HepG2 (cell line): ENCODE results near the gene FRMD8. TPM values are rescaled to one million over a fixed set of nuclear protein-coding genes. Genes with fewer than 3 reads are reported as not detected.

Experiments used
- BRCA1 ChIP-seq: sonication (generic); formaldehyde crosslinking; IDR thresholded peaks from 2 replicates; pipeline ENCODE4 v1.4.0; 2020; ENCODE audit warnings: missing genetic modification reagents
- FOXA3 ChIP-seq: IDR thresholded peaks from 2 replicates; pipeline ENCODE4 v1.6.1; 2016; ENCODE audit warnings: missing genetic modification reagents, missing compliant biosample characterization
- FOXK2 ChIP-seq: fragments of 450-650 bp; IDR thresholded peaks from 2 replicates; pipeline ENCODE4 v1.6.1; 2016
- MTF1 ChIP-seq: sonication (generic); formaldehyde crosslinking; IDR thresholded peaks from 2 replicates; pipeline ENCODE4 v1.5.0; 2020; ENCODE audit warnings: missing genetic modification reagents
- POGZ ChIP-seq: sonication (generic); formaldehyde crosslinking; IDR thresholded peaks from 2 replicates; pipeline ENCODE4 v1.4.0; 2020; ENCODE audit warnings: mild to moderate bottlenecking, missing genetic modification reagents
- SMC3 ChIP-seq: IDR thresholded peaks from 2 replicates; pipeline ENCODE4 v1.6.1; 2011; ENCODE audit warnings: low read length, improper control_type of control experiment
- SNAPC2 ChIP-seq: sonication (generic); formaldehyde crosslinking; IDR thresholded peaks from 2 replicates; pipeline ENCODE4 v1.8.1; 2022; ENCODE audit warnings: mild to moderate bottlenecking, missing genetic modification reagents
- SP5 ChIP-seq: IDR thresholded peaks from 2 replicates; pipeline ENCODE4 v1.6.1; 2016; ENCODE audit warnings: low read depth, borderline replicate concordance
- ZNF12 ChIP-seq: sonication (generic); formaldehyde crosslinking; IDR thresholded peaks from 2 replicates; pipeline ENCODE4 v1.5.0; 2020; ENCODE audit warnings: missing genetic modification reagents
- ZNF224 ChIP-seq: sonication (generic); formaldehyde crosslinking; IDR thresholded peaks from 2 replicates; pipeline ENCODE4 v1.5.0; 2020; ENCODE audit warnings: mild to moderate bottlenecking, missing genetic modification reagents
- ZNF329 ChIP-seq: sonication (generic); formaldehyde crosslinking; IDR thresholded peaks from 2 replicates; pipeline ENCODE4 v1.9.0; 2021; ENCODE audit warnings: low read depth, mild to moderate bottlenecking, missing genetic modification reagents
- ZNF350 ChIP-seq: sonication (generic); formaldehyde crosslinking; IDR thresholded peaks from 2 replicates; pipeline ENCODE4 v1.4.0; 2020; ENCODE audit warnings: mild to moderate bottlenecking, low read depth, missing genetic modification reagents, borderline replicate concordance
- ZNF441 ChIP-seq: sonication (generic); formaldehyde crosslinking; IDR thresholded peaks from 2 replicates; pipeline ENCODE4 v1.7.0; 2021; ENCODE audit warnings: missing genetic modification reagents, borderline replicate concordance
- ZNF572 ChIP-seq: sonication (generic); formaldehyde crosslinking; IDR thresholded peaks from 2 replicates; pipeline ENCODE4 v1.5.1; 2020; ENCODE audit warnings: mild to moderate bottlenecking, missing genetic modification reagents
- ZSCAN29 ChIP-seq: sonication (generic); formaldehyde crosslinking; conservative IDR thresholded peaks from 2 replicates; pipeline ENCODE4 v1.4.0; 2020; ENCODE audit warnings: mild to moderate bottlenecking, missing genetic modification reagents
- polyA plus RNA-seq, 8 experiments: library from polyadenylated mRNA; depleted of rRNA in 3 of 8; stranded (reverse) in 7 of 8; unstranded in 1 of 8; fragments of >200 nt; fragmentation: Illumina TruSeq in 4 of 8; extraction: Trizol in 4 of 8; gene quantifications; 2 replicates each; pipeline versions ENCODE4 v1.2.1 to v1.2.3, GENCODE V29; 2011 to 2016; ENCODE audit warnings: low read depth in 4 of 8, missing spikeins in 1 of 8, mixed read lengths in 1 of 8; ENCODE audit not compliant: insufficient read depth in 1 of 8
- total RNA-seq, 5 experiments: library from RNA; depleted of rRNA; stranded (reverse); fragments of >200 nt; fragmentation: Illumina TruSeq; extraction: Trizol; gene quantifications; 2 replicates each; pipeline ENCODE4 v1.2.3, GENCODE V29; 2016; ENCODE audit warnings: low read depth in 1 of 5
- TF ChIP-seq, protein P1 (sequence below): sonication (generic); formaldehyde crosslinking; IDR thresholded peaks from 2 replicates; pipeline ENCODE4 v1.4.0; 2020; ENCODE audit warnings: missing genetic modification reagents, mild to moderate bottlenecking, borderline replicate concordance
- TF ChIP-seq, protein P2 (sequence below): sonication (generic); formaldehyde crosslinking; IDR thresholded peaks from 2 replicates; pipeline ENCODE4 v1.4.0; 2020; ENCODE audit warnings: missing genetic modification reagents, borderline replicate concordance
- TF ChIP-seq, protein P3 (sequence below): sonication (generic); formaldehyde crosslinking; IDR thresholded peaks from 2 replicates; pipeline ENCODE4 v1.4.0; 2020; ENCODE audit warnings: missing genetic modification reagents
- TF ChIP-seq, protein P4 (sequence below): sonication (generic); formaldehyde crosslinking; IDR thresholded peaks from 2 replicates; pipeline ENCODE4 v1.5.1; 2020; ENCODE audit warnings: missing genetic modification reagents, mild to moderate bottlenecking, borderline replicate concordance
- TF ChIP-seq, protein P5 (sequence below): IDR thresholded peaks from 2 replicates; pipeline ENCODE4 v1.6.1; 2016; ENCODE audit warnings: control low read depth
- TF ChIP-seq, protein P6 (sequence below): IDR thresholded peaks from 2 replicates; pipeline ENCODE4 v1.6.1; 2018; ENCODE audit warnings: missing genetic modification reagents, mild to moderate bottlenecking, missing compliant biosample characterization

The FRMD8 gene
- total and polyA plus RNA-seq, 2 of the 13 experiments (the other 11 are each of a cell fraction or from before 2014, with no cell fraction given): 5.8 to 20.6 TPM

DNA sequence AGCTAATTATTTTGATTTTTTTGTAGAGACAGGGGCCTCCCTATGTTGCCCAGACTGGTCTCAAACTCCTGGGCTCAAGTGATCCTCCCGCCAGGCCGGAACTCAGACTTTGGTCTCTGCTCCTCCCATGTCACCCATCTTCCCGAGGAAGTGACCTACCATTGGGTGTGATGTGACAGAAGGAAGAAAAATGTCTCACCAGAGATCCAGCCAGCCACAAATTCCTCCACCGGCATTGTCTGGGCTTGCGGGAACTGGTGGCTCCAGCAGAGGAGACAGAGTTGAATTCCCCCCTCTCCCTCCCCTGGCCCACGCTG lies 4.8 kb upstream of the FRMD8 start (continued):
- TF ChIP-seq FOXA3: 0 out of 2 replicates have a peak, but pooled peaks have one; percentile 7
- TF ChIP-seq, protein P1, sequence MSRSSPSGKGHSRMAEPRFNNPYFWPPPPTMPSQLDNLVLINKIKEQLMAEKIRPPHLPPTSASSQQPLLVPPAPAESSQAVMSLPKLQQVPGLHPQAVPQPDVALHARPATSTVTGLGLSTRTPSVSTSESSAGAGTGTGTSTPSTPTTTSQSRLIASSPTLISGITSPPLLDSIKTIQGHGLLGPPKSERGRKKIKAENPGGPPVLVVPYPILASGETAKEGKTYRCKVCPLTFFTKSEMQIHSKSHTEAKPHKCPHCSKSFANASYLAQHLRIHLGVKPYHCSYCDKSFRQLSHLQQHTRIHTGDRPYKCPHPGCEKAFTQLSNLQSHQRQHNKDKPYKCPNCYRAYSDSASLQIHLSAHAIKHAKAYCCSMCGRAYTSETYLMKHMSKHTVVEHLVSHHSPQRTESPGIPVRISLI (CRISPR knock-in tag): peak; percentile 61; the same call in 1 of the 2 replicates
- no peak for TF ChIP-seq ZNF350 (CRISPR knock-in tag)
- TF ChIP-seq ZNF224 (CRISPR knock-in tag): no peak
- 0 out of 2 replicates have a peak, but pooled peaks have one; percentile 76 for TF ChIP-seq SNAPC2 (CRISPR knock-in tag)
- peak; percentile 81; the same call in 1 of the 2 replicates for TF ChIP-seq ZNF441 (CRISPR knock-in tag)
- 0 out of 2 replicates have a peak, but pooled peaks have one; percentile 23 for TF ChIP-seq BRCA1 (CRISPR knock-in tag)
- TF ChIP-seq MTF1 (CRISPR knock-in tag): 0 out of 2 replicates have a peak, but pooled peaks have one; percentile 15
- TF ChIP-seq ZNF329: 0 out of 2 replicates have a peak, but pooled peaks have one; percentile 88
- TF ChIP-seq SMC3: no peak
- TF ChIP-seq, protein P2, sequence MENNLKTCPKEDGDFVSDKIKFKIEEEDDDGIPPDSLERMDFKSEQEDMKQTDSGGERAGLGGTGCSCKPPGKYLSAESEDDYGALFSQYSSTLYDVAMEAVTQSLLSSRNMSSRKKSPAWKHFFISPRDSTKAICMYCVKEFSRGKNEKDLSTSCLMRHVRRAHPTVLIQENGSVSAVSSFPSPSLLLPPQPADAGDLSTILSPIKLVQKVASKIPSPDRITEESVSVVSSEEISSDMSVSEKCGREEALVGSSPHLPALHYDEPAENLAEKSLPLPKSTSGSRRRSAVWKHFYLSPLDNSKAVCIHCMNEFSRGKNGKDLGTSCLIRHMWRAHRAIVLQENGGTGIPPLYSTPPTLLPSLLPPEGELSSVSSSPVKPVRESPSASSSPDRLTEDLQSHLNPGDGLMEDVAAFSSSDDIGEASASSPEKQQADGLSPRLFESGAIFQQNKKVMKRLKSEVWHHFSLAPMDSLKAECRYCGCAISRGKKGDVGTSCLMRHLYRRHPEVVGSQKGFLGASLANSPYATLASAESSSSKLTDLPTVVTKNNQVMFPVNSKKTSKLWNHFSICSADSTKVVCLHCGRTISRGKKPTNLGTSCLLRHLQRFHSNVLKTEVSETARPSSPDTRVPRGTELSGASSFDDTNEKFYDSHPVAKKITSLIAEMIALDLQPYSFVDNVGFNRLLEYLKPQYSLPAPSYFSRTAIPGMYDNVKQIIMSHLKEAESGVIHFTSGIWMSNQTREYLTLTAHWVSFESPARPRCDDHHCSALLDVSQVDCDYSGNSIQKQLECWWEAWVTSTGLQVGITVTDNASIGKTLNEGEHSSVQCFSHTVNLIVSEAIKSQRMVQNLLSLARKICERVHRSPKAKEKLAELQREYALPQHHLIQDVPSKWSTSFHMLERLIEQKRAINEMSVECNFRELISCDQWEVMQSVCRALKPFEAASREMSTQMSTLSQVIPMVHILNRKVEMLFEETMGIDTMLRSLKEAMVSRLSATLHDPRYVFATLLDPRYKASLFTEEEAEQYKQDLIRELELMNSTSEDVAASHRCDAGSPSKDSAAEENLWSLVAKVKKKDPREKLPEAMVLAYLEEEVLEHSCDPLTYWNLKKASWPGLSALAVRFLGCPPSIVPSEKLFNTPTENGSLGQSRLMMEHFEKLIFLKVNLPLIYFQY (CRISPR knock-in tag): no peak
- TF ChIP-seq ZNF572: 0 out of 2 replicates have a peak, but pooled peaks have one; percentile 53
- no peak for TF ChIP-seq POGZ
- TF ChIP-seq, protein P3, sequence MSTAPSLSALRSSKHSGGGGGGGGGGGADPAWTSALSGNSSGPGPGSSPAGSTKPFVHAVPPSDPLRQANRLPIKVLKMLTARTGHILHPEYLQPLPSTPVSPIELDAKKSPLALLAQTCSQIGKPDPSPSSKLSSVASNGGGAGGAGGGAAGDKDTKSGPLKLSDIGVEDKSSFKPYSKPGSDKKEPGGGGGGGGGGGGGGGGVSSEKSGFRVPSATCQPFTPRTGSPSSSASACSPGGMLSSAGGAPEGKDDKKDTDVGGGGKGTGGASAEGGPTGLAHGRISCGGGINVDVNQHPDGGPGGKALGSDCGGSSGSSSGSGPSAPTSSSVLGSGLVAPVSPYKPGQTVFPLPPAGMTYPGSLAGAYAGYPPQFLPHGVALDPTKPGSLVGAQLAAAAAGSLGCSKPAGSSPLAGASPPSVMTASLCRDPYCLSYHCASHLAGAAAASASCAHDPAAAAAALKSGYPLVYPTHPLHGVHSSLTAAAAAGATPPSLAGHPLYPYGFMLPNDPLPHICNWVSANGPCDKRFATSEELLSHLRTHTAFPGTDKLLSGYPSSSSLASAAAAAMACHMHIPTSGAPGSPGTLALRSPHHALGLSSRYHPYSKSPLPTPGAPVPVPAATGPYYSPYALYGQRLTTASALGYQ: 0 out of 2 replicates have a peak, but pooled peaks have one; percentile 34
- TF ChIP-seq, protein P4, sequence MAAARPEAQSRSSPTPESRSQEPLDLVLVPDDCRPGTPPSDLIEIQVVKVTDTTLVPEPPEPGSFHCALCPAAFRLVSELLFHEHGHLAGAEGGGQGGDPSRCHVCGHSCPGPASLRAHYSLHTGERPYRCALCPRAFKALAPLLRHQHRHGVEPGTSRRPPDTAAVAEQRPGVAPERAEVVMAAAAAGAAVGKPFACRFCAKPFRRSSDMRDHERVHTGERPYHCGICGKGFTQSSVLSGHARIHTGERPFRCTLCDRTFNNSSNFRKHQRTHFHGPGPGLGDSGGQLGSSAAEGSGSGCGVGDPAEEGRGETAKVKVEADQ: no peak
- 0 out of 2 replicates have a peak, but pooled peaks have one; percentile 6 for TF ChIP-seq ZNF12 (CRISPR knock-in tag)
- TF ChIP-seq, protein P5, sequence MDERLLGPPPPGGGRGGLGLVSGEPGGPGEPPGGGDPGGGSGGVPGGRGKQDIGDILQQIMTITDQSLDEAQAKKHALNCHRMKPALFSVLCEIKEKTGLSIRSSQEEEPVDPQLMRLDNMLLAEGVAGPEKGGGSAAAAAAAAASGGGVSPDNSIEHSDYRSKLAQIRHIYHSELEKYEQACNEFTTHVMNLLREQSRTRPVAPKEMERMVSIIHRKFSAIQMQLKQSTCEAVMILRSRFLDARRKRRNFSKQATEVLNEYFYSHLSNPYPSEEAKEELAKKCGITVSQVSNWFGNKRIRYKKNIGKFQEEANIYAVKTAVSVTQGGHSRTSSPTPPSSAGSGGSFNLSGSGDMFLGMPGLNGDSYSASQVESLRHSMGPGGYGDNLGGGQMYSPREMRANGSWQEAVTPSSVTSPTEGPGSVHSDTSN: peak; percentile 28; the same call in 1 of the 2 replicates
- TF ChIP-seq FOXK2: no peak
- TF ChIP-seq ZSCAN29 (CRISPR knock-in tag): no peak
- 0 out of 2 replicates have a peak, but pooled peaks have one; percentile 6 for TF ChIP-seq SP5 (CRISPR knock-in tag)
- TF ChIP-seq, protein P6, sequence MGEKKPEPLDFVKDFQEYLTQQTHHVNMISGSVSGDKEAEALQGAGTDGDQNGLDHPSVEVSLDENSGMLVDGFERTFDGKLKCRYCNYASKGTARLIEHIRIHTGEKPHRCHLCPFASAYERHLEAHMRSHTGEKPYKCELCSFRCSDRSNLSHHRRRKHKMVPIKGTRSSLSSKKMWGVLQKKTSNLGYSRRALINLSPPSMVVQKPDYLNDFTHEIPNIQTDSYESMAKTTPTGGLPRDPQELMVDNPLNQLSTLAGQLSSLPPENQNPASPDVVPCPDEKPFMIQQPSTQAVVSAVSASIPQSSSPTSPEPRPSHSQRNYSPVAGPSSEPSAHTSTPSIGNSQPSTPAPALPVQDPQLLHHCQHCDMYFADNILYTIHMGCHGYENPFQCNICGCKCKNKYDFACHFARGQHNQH (CRISPR knock-in tag): no peak
- TF ChIP-seq, all 625 proteins: peak for 15
